GM18508 (cell line): ENCODE data around the gene KLF4.
"Not testable (repeated sequence)": the region's sequence is repeated elsewhere in the genome, so short reads cannot be mapped to it uniquely, and the experiment has no call there.

Source experiments
- ATAC-seq: cut with Tn5 transposase; IDR thresholded peaks from one replicate; pipeline ENCODE4 v1.9.1; 2021; ENCODE audit warnings: moderate number of reproducible peaks; ENCODE audit not compliant: insufficient read depth, unreplicated experiment

KLF4 gene

GRCh38 chr9:107489687-107490605, at the start of gene KLF4:
TSS of gene KLF4 (minus strand) at chr9:107489769. CDS start at chr9:107489172, 597 bp downstream.
- ATAC-seq, result no peak

DNA sequence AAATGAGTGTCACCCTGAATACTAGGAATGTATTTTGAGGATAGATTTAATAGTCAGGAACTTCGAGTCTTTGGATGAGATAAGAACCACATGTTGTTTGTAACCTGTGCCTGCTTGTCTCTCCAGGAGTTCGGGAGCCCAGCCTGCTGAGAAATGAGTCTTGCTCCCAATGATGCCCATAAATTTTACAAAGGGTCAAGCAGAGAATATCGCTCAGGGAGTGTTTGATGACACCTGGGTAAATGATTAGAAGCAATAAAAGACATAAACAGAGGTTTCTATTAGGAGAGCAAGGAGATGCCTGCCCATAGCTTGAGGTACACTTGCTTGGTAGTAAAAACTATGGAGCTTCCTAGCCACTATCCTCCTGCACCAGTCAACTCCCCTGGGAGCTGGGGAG, 46.9 kb upstream of the KLF4 start:
- no peak for ATAC-seq

- no peak for ATAC-seq
These were observed 45.0 kb upstream of the KLF4 start for GRCh38 chr9:107534510-107535078.

- ATAC-seq, result no peak
These were observed 41.1 kb upstream of the KLF4 start for GRCh38 chr9:107530679-107531078.

- no peak for ATAC-seq
These were observed 39.1 kb upstream of the KLF4 start for GRCh38 chr9:107528686-107529085.

- no peak for ATAC-seq
These were observed 34.0 kb upstream of the KLF4 start for GRCh38 chr9:107523539-107523938.

DNA sequence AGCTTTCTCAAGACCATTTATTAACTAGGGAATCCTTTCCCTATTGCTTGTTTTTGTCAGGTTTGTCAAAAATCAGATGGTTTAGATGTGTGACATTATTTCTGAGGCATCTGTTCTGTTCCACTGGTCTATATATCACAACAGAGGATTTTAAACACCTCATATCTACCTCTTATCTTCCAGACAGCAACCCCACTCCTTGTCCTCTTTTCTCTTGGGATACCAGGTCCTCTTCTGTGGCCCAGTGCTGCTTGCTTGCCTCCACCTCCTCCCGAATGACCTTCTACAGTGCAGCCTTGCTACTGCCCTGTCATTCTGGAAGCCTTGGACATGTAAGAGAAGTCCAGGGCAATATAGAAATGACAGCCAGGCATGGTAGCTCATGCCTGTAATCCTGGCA, 30.6 kb upstream of the KLF4 start:
- ATAC-seq, result no peak

DNA sequence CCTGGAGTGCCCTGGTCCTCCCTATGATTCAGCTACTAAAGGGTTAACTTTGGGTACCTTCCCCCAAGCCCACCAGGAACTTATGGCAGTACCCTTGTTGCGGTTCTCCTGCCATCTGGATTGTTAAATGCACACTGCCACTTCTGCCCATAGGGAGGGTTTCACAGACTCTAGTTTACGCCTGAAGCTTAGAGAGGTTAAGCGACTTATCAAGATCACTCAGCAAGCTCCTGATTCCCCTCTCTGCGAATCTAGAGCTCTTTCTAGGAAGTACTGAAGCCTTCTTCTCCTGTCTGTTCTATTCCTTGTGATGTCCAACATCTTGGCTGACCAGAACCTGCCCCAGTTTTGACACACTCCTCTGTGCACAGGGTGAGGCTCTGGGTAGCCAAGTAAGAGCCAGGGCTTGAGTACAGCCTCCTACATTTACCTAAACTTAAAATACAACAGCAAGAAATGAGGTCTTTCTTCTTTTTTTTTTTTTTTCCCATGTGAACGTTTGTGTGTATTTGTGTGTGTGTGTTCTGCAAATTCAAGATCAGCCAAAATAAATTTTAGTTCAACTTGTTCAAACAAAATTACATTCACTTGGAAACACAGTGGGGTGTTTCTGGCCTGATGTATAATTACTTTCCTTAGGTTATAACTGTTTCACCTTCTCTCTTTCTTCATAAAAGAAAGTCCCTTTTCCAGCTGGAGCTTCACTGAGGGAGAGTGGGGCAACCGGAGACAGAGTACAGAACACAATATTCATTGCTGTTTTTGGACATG, 28.7 kb upstream of the KLF4 start:
- ATAC-seq, result no peak

DNA sequence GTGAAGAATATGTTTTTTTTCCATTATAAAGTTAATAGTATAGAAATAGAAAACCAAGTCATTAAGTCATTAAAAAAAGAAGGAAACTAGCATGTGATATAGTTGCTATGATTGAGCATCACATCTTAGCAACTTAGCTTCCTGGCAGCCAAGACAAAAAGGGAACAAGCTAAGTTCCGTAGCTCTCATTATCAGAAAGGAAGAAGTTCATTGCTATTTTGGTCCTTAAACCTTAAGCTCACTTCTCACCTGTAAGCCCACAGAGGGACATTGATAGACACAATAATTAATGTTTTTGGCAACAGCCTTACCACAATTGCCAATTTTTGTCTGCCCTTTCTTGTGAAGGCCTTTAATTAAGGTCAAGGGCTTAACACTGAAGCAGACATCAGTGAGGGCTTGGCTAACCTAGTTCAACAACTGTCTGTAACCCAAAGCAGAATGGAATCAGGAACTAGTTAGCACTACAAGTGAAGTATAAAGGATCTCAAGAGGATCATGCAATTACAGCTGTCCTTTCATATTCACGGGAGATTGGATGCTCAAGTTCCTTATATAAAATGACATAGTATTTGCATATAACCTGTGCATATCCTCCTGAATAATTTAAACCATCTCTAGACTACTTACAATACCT, 24.0 kb upstream of the KLF4 start:
- no peak for ATAC-seq

DNA sequence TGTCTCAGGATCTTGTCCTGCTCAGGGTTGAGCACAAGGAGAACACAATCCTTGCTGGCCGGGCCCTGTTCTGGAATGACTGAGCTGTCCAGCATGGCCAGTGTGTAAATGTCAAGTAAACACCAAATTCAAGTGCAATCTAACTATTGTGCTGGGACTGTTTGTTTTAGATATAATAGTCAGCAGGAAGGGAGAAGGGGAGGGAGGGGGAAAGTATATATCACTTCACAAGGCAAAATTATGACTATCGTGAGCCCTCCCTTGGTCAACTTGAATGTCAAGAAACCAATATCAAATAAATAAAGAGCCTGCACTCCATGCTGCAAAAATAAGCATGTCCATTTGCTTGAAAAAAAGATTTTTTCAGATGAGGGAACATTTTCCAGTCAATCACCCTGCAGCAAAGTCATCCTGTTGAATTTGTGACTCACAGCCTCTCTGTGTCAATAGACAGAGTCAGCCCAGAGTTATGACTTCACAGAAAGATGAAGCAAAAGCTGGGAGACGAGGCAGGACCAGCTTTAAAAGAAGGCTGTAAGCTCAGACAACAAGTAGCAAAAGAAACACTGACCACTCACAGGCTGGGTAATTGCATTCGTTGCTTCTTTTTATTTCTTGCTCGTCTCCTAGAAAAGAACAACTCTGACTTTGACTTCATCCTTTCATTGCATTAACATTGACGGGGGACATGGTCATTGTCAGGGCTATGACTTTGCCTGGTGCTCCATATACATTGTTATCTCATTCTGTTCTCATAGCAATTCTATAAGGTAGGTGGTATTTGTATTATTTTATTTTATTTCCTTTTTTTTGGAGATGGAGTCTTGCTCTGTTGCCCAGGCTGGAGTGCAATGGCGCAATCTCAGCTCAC, 15.3 kb upstream of the KLF4 start:
- no peak for ATAC-seq

DNA sequence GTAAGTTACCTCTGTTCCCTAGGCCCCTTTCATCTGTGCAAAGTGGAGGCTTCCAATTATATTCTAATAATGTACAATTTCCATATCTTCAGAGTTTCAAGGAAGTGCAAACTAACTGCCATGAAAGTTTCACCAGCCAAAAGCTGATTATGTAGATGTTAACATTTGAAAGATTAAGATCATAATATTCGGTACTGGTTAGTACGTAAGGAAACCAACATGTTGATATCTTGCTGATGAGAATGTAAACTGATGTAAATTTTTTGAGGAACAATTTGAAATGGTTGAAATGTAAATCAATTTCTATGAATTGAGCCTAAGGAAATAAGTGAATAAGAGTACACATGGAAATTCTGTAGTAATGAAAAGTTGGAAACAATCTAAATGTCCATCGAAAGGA, 12.9 kb upstream of the KLF4 start:
- ATAC-seq, result no peak

GRCh38 chr9:107500421-107501200, 11.0 kb upstream of the KLF4 start:
- not testable (repeated sequence) for ATAC-seq

- ATAC-seq, result no peak
These were observed 7.4 kb upstream of the KLF4 start for GRCh38 chr9:107496976-107497375.

GRCh38 chr9:107492381-107492970, 2.9 kb upstream of the KLF4 start:
- no peak for ATAC-seq

GRCh38 chr9:107491081-107492053, 1.8 kb upstream of the KLF4 start:
- no peak for ATAC-seq

DNA sequence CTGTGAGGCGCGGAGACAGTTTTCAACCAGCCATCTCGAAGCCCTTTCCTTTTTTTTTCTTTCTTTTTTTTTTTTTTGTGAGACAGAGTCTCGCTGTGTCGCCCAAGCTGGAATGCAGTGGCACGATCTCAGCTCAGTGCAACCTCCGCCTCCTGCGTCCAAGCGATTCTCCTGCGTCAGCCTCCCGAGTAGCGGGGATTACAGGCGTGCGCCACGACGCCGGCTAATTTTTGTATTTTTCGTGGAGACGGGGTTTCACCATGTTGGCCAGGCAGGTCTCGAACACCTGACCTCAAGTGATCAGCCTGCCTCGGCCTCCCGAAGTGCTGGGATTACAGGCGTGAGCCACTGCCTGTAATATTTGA, 1.0 kb upstream of the KLF4 start:
- not testable (repeated sequence) for ATAC-seq

GRCh38 chr9:107489144-107489673, 360 bp downstream of the KLF4 start:
- ATAC-seq, result no peak
